GM21825 (cell line): Measurements from ENCODE around the gene ANXA11.
"Not testable (repeated sequence)": the region's sequence is repeated elsewhere in the genome, so short reads cannot be mapped to it uniquely, and the experiment has no call there.

Experiments used
- ATAC-seq: cut with Tn5 transposase; IDR thresholded peaks from one replicate; pipeline ENCODE4 v1.9.1; 2021; ENCODE audit warnings: mild to moderate bottlenecking, moderate library complexity; ENCODE audit not compliant: unreplicated experiment

Gene ANXA11

DNA sequence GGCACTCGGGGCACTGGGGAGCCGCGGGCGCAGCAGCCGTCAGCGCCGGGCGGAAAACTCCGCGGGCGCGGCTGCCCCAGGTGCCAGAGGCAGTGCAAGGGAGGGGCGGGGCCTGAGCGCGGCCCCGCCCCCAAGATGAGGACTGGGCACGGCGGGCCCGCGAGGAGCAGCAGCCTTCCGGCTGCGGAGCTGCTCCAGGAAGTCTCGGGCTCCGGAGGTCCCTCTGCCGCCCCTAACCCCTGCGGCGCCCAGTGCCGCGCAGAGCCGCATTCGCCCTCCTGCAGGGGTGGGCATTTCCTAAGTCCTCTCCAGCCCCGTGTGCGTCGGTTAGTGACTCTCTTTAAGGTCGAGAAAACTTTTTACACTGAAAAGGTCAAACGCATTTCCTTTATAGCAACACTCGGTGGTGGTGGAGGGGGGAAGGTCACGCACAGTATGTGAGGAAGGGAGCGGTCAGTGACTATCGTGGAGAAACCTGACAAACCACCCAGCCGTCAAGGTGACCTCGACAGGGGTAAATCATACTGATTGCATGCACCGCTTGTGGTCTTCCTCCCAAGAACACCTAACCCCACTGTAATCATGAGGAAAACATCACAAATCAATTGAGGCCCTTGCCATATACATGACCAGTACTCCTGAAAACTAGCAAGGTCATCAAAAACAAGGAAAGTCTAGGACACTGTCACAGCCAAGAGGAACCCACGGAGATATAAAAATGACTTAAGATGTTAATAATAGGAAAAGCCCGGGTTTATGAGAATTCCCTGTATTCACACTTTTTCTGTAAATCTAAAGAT is at the start of gene ANXA11:
Gene ANXA11, minus strand, starts transcription at position 61 of the 800 bp plus-strand sequence. CDS start 32,676 bp downstream, outside the sequence.
- ATAC-seq, result peak; percentile 83

DNA sequence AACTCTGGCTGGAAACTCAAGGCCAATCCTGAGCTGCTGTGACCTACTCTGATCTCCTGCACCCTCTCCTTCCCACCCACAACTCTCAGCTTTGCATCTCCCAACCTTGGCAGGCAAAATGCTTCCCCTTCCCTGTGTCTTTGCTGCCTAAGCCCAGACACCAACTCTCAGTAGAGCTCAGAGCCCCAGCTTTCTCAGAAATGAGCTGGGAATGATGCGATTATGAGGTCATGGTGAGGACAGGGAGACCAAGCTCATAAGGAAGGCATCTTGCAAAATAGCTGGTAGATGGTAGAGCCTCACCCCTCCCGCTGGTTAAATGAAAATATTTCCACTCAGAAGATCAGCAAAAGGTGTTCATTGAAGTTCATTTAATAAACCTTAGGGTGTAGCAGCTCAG is 49.4 kb upstream of the ANXA11 start:
- ATAC-seq, result not testable (repeated sequence)

DNA sequence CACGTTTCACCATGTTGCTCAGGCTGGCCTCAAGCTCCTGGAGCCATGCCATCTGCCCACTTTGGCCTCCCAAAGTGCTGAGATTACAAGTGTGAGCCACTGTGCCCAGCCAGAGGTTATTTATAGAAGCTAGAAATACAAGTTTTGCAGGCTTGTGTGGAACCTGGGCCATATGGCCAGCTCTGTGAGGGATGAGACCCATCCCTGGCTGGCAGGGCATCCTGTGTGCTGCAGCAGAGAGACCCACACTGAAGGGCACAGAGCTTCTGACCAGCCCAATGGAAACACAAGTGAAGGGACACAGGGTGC is 48.6 kb upstream of the ANXA11 start:
- ATAC-seq, result not testable (repeated sequence)

DNA sequence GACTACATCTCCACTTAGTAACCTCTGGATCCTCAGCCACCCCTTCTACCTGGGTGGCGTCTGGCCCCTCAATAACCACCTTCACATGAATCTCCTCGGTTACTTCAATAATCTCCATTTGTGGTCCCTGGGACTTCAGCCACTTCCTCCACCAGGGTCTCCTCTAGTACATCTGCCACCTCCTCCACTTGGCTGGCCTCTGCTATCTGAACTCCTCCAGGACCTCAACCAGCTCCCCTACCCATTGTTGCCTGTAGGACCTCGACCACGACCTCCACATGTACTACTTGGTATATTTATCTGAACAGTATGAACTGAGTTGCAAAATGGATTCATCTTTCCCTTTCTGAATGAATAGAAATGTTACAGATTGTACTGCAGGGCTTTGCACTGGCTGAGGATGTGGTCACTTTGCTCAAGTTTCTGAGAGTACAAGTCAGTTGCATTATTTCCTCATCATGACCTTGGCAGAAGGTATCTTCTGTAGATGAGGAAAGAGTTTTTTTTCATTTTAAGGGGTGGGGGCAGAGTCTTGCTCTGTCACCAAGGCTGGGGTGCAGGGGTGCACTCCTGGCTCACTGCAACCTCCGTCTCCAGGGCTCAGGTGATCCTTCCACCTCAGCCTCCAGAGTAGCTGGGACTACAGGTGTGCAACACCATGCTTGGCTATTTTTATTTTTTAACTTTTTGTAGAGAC is 48.1 kb upstream of the ANXA11 start:
- ATAC-seq, result peak; percentile 67

DNA sequence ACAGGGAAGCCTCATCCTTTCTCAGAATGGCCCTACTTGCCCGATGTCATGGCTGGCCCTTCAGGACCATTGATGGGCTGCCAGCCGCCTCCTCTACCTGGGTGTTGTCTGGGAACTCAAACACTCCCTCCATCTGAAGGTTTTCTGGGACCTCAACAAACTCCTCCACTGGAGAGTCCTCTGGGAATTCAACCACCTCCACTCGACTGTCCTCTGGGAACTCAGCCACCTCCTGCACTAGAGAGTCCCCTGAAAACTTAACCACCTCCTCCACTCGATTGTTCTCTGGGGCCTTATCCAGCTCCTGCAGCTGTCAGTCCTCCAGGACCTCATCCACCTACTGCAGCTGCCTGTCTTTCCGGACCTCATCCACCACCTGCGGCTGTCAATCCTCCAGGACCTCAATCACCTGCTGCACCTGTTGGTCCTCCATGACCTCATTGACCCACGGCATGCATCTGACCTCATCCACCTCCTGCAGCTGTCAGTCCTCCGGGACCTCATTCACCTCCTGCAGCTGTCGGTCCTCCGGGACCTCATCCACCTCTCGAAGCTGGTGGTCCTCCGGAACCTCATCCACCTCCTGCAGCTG is 47.1 kb upstream of the ANXA11 start:
- ATAC-seq, result no peak

DNA sequence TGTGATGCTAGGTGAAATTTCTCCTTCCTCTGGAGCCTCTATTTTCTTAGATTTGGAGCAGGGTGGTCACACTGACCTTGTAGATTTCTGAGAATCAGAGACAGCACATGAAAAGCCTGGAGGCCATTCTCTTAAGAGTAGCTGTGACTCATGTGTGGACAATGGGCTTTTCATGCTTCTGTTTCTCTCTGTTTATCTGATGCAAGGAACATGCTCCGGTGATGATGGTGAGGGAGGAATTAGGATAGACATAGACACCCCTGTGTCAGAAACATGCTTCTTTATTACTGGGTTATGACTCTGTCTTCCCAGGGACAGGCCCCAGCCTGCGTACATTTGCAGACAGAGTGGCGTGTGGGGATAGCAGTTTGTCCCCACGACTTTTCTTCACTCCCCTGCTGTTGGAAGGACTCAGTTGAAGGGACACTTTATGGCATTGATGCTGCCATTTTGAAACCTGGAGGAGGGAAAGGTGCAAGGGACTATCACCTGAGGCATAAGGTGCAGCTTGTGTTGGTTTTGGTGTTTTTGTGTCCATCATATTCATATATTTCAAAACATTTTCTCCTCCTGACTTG is 46.5 kb upstream of the ANXA11 start:
- not testable (repeated sequence) for ATAC-seq

DNA sequence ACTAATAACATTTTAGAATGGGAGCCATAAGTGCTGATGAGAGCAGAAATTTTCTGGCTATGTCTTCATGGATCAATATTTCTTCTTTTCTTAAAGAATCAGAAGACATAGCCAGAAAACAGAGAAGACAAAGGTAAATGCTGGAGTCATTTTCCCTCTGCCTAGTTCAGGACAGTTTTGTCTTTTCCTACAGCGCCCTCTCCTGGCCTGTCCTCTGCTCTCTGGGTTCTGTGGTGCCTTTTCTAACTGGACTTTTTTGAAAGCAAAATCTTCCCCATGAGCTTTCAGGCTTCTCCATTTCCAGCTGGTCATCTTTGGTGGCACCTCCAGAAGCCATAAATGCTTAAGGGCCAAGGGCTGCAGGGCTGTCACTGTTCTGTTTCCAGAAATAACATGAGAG is 45.1 kb upstream of the ANXA11 start:
- not testable (repeated sequence) for ATAC-seq

DNA sequence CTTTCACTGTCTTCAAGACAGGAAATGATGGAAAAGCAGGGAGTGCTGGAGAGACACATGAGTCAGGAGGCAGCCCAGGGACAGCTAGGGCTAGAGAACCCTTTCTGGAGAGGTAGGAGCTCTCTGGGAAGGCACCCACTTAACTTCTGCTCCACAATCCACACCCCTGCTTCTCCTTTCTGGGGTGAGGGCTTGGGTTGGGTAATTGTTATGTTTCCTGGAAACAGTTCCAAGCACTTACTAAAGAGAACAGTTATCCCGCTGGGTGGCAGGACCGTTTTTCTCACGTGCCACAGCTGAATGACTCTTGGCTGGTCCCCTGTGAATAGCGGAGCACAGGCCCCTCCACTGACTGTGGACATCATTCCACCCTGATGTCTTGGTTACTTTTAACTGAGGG is 44.6 kb upstream of the ANXA11 start:
- not testable (repeated sequence) for ATAC-seq

DNA sequence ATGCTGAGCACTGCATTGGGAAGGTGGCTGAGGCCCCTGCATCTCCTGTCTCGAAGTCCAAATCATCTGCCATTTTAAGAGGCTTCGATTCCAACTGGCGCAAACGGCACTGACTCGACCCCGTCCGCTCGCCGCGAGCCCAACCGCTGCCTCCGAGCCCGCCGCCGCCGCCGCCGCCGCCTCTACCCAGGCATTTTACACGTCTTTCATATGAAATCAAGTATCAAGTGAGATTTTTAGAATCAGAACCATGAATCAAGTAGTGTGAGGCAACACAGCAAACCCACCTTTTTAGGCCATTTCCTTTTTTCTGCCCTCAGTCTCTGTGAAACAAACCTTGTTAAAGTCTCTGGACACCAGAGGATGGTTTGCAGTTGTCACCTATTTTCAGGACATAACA is 42.3 kb upstream of the ANXA11 start:
- ATAC-seq, result not testable (repeated sequence)

DNA sequence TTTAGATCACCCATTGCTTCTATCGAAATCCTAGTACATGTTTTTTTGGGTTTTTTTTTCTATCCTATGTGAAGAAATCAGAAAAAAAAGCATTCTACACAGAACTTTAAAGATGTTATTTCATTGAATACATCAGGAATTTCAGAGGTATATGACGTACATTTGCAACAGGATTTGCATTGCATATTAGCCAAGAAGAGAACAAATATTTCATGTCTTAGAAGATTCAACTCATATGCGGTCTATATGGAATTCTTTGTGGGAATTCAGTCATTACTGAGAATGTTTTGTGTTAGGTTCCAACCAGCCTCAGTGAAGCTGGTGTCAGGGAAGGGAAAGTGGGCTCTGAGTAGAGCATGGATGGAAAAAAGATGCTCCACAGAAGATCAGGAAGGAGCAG is 39.0 kb upstream of the ANXA11 start:
- ATAC-seq, result not testable (repeated sequence)

DNA sequence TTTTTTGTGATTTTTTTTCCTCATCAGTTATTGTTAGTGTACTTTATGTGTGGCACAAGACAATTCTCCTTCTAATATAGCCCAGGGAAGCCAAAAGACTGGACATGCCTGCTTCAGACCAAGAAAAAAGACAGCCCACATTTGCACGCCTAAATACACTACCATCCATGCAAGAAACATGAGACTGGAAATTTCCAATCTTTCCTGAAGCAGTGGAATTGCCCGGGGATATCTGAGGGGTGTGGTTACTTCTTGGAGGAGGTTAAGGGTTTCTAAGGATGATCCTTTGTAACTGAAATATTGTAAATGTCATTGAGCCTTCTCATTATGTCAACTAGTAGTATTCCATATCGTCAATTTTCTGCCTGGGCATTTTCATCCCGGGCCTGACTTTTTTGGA is 37.0 kb upstream of the ANXA11 start:
- ATAC-seq, result not testable (repeated sequence)

DNA sequence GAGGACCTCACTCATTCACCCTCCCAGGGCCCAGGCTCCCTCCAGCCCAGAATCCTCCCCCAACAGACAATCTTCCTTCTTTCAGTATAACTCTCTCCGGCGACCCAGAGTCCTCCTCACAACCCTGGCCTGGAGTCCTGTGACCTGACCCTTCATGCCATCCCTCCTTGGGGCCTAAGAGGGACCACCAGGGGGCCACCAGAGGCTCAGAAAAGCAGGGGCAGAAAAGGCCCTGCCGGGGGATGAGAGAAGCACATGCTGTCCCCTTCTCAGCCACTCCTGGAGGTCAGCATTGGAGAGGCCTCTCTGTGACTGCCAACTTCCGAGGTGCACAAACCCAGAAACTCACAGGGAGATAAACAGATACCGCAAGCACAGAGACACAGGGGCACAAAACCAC is 31.1 kb upstream of the ANXA11 start:
- not testable (repeated sequence) for ATAC-seq

DNA sequence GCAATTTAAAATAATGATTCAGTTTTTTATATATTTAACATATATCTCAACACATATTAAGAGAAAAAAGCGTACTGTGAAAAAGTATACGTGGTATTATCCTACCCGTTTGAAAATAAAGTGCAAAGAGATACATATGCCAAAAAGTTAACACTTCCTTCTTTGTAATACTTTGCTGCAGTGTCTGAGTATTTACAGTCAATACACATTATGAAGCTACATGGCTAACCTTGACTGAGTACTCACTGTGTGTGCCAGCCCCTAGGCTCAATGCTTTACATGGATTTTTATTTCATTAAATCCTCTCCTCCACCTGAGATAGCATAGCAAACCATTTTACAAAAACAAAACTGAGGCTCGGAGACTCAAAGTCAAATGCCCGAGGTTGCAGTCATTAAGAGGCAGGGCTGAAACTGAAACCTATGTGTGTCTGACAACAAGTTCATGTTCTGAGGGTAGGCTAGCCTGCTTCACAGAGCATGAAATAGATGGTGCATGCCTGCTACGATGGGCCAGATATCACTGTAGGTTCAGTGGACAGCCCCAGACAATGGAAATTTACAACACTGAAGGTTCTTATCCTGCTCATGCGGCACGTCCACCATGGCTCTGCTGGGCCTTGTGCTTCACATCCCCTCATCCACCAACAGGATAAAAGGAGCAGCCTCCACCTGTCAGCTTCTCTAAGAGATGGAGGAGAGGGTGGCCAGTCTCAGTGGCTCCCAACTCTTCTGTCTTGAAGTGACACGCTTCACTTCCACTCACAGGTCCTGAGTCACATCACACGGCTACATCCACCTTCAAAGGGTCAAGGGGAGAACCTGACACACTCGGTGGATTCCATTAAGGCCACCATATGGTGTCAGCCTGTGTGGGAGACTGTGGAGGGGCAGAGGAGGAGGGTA is 29.2 kb upstream of the ANXA11 start:
- peak; percentile 100 for ATAC-seq

DNA sequence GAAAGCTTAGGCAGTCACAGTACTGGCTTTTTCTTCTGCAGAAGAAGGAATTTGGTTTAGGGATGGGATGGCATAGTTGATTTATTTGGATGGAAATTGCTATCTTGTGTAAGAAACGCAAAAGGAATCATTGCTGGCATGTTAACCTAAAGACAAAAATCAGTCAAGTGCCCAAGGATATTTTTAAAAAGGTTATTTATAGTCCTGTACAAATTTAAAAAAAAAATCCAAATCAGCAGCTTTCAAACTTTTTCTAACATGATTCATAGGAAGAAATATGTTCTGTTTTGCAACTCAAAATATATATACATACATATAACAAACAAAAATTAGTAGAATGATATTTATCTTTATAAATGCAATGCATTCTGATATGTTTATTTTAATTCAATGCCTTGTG is 28.5 kb upstream of the ANXA11 start:
- ATAC-seq, result not testable (repeated sequence)

DNA sequence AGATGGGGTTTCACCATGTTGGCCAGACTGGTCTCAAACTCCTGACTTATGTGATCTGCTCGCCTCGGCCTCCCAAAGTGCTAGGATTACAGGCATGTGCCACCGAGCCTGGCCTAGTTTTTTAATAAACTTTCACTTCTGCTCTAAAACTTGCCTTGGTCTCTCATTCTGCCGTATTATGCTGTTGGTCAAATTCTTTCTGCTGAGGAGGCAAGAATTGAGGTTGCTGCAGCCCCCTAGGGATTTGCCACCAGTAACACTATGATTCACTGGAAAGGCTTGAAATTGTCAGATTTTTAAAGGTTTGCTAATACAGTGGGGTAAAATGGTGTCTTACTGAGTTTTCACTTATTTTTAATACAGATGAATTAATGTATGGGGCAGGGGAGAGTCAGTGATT is 21.4 kb upstream of the ANXA11 start:
- ATAC-seq, result peak; percentile 73

DNA sequence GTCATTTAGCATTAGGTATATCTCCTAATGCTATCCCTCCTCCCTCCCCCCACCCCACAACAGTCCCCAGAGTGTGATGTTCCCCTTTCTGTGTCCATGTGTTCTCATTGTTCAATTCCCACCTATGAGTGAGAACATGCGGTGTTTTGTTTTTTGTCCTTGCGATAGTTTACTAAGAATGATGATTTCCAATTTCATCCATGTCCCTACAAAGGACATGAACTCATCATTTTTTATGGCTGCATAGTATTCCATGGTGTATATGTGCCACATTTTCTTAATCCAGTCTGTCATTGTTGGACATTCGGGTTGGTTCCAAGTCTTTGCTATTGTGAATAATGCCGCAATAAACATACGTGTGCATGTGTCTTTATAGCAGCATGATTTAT is 17.7 kb upstream of the ANXA11 start:
- not testable (repeated sequence) for ATAC-seq

DNA sequence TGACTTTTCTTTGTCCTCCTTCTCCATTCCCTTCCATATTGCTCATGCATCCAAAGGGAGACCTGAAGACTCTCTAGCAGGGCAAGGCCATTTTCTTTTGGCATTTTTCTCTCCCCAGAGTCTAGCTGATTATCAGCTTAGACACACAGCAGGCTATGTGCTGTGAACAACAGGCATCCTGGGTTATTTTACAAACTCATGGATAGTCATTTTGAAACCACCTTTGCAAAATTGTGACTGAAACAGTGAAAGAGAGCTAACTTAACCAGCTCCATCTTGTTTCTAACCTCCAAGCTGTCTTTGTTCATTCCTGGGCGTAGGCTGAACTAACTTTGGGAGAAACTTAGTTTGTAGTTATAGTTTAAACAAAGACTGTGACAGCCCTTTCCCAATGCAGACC is 13.5 kb upstream of the ANXA11 start:
- peak; percentile 91 for ATAC-seq

DNA sequence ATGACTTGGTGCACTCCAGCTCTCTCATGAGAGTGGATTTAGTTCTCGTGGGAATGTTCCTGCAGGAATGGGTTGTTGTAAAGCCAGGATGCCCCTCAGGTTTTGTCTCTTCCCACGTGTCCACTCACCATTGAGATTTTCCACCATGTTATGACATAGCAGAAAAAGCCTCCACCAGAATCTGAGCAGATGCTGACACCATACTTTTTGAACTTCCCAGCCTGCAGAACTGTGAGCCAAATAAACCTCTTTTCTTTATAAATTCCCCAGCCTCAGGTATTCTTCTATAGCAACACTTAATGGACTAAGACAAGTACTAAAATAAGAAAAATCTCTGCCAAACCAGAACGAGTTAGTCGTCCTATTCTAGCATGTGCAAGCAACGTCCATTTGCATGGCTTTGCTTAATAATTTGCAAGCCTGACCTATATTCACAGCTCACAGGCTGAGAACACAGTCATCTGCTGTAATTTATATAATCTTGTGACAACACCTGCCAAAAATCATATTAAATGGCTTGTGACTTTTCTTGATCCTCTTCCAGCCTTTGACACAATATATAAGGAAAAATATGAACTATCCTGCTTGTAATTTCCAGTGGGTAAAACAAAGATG is 9.1 kb upstream of the ANXA11 start:
- ATAC-seq, result not testable (repeated sequence)

DNA sequence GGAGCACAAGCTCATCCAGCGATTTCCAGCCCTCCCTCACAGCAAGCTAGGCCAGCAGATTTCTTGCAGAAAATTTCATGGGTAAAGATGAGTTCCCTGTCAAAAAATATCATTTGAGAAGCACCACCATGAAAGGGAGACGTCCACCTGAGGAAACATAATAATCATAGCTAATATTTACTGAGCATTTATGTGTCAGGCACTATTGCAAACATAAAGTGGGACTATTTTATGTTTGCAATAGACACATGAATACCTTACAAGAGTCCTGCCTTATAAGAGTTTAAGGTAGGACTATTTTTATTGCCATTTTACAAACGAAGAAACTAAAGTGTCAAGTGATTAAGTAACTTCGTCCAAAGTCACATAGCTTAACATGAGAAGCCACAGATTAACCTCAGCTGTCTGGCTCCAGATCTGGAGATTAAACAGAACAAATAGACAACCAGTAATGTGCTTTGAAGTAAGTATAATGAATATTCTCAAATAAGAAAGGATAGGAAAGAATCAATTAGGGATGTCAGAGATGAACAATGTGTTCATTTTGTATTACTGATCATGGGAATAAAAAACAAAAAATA is 7.3 kb upstream of the ANXA11 start:
- ATAC-seq, result not testable (repeated sequence)

DNA sequence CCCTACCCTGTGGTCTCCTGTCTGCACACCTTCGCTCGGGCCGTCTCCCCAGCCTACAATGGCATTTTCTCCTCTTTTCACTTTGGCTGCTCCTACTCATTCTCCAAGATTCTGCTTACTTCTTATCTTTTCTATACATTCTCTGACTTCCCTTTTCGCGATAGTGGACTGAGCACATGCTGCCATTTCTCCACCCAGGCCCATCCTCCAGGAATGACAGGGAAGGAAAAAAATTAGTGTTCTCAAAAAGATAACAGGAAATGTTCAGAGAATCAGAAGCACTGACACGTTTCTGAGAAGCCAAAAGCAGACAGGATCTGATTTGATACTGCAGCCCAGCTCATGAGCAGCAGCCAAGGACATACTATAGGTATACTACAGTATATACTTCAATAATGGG is 6.4 kb upstream of the ANXA11 start:
- no peak for ATAC-seq
